GM12891 (cell line): ENCODE results near the gene COPS7A.
A peak's percentile ranks its signal among the peaks of the same experiment; 100 is the strongest.
"Not testable (repeated sequence)": the region's sequence is repeated elsewhere in the genome, so short reads cannot be mapped to it uniquely, and the experiment has no call there.

Source experiments
- DNase-seq: peaks from one replicate; pipeline ENCODE4 v3.0.0; 2011; ENCODE audit warnings: low spot score; ENCODE audit not compliant: insufficient read length
- FAIRE-seq: peaks from 2 replicates; lab custom pipeline; 2011; peaks lifted over from hg19 to GRCh38; lab: Jason Lieb, UNC
- PAX5 ChIP-seq: IDR thresholded peaks from 2 replicates; pipeline ENCODE4 v1.6.1; 2011; ENCODE audit warnings: low read length, moderate library complexity, mild to moderate bottlenecking; ENCODE audit not compliant: insufficient read depth, severe bottlenecking
- POLR2A ChIP-seq: IDR thresholded peaks from 2 replicates; pipeline ENCODE4 v1.6.1; 2011; ENCODE audit warnings: low read depth, low read length, control low read depth
- POLR2AphosphoS5 ChIP-seq: IDR thresholded peaks from 2 replicates; pipeline ENCODE4 v1.6.1; 2011; ENCODE audit warnings: low read depth, low read length, control low read depth
- POU2F2 ChIP-seq: IDR thresholded peaks from 2 replicates; pipeline ENCODE4 v1.6.1; 2011; ENCODE audit warnings: low read depth, mild to moderate bottlenecking, control low read depth, low read length, moderate library complexity
- SPI1 ChIP-seq: IDR thresholded peaks from 2 replicates; pipeline ENCODE4 v1.6.1; 2011; ENCODE audit warnings: low read depth, low read length, control low read depth
- TAF1 ChIP-seq: IDR thresholded peaks from 2 replicates; pipeline ENCODE4 v1.6.1; 2011; ENCODE audit warnings: low read depth, low read length, control low read depth

COPS7A gene

DNA sequence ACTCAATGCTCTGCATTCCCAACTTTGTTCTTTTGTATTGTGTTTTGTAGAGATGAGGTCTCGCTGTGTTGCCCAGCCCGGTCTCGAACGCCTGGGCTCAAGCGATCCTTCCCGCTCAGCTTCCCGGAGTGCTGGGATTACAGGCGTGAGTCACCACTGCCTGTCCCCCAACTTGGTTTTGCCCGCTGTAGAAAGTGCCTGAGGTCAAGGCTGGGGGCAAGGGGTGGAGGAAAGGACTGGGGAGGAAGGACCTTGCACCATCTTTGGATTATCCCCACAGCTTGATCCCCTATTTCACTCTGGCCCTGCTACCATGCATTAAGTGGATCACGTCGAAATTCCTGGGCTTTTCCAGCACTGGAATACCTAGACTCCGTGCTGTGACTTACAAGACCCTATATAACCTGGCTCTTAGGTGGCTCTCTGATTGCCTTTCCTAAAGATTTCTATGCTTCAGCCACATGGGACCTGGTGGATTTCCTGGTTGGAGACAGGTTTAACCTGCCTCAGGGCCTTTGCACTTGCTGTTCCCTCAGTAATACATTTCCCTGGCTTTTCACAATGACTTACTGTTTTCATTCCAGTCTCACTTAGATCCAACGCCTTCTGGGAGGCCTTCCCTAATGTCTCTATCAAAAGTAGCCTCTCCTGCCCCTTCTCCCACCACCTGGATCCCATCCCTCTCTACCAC lies 22.6 kb upstream of the COPS7A start:
- no peak for FAIRE-seq
- TF ChIP-seq POLR2A (no peak), SPI1 (no peak), TAF1 (no peak), POLR2AphosphoS5 (no peak), POU2F2 (no peak), PAX5 (no peak)

DNA sequence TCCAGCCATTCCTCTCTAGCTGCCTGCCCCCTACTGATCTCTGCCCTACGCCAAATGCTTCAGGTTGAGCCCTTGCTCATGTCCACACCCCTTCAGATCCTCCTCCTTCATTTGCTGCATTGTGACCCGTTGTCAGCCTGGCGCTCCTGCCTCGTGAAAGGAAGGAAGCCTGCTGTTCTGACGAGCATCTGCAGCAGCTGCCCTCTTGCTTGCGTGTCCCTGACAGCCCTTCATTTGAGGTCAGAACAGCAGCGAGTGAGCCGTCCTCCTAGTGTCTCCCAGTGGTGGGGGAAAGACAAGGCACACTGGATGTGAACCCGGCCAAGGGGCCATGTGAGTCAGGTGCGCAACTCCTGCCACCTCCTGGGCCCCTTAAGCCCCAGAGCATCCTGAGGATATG lies 20.2 kb upstream of the COPS7A start:
- no peak for FAIRE-seq
- no peak for DNase-seq
- TF ChIP-seq POLR2AphosphoS5 (no peak), POLR2A (no peak), POU2F2 (no peak), SPI1 (no peak)

More for the DNA sequence above, 22.6 kb upstream of the COPS7A start:
- no peak for DNase-seq

DNA sequence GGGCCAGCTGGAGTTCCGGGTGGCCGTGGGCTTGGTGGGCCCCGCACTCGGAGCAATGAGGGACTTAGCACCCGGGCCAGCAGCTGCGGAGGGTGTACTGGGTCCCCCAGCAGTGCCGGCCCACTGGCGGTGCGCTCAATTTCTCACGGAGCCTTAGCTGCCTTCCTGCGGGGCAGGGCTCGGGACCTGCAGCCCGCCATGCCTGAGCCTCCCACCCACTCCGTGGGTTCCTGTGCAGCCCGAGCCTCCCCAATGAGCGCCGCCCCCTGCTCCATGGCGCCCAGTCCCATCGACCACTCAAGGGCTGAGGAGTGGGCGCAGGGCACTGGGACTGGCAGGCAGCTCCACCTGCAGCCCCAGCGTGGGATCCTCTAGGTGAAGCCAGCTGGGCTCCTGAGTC lies 15.5 kb upstream of the COPS7A start:
- DNase-seq, FAIRE-seq: not testable (repeated sequence)

DNA sequence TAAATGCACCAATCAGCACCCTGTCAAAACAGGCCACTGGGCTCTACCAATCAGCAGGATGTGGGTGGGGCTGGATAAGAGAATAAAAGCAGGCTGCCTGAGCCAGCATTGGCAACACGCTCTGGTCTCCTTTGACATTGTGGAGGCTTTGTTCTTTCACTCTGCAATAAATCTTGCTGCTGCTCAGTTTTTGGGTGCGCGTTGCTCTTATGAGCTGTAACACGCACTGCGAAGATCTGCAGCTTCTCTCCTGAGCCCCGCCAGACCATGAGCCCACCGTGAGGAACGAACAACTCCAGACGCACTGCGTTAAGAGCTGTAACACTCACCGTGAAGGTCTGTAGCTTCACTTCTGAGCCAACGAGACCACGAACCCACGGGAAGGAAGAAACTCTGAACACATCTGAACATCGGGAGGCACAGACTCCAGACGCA lies 14.9 kb upstream of the COPS7A start:
- no peak for TF ChIP-seq TAF1
- TF ChIP-seq SPI1 = no peak
- TF ChIP-seq POU2F2 = no peak
- TF ChIP-seq POLR2A = no peak
- TF ChIP-seq POLR2AphosphoS5 = no peak
- TF ChIP-seq PAX5 = no peak
- no peak for FAIRE-seq
- DNase-seq = no peak

DNA sequence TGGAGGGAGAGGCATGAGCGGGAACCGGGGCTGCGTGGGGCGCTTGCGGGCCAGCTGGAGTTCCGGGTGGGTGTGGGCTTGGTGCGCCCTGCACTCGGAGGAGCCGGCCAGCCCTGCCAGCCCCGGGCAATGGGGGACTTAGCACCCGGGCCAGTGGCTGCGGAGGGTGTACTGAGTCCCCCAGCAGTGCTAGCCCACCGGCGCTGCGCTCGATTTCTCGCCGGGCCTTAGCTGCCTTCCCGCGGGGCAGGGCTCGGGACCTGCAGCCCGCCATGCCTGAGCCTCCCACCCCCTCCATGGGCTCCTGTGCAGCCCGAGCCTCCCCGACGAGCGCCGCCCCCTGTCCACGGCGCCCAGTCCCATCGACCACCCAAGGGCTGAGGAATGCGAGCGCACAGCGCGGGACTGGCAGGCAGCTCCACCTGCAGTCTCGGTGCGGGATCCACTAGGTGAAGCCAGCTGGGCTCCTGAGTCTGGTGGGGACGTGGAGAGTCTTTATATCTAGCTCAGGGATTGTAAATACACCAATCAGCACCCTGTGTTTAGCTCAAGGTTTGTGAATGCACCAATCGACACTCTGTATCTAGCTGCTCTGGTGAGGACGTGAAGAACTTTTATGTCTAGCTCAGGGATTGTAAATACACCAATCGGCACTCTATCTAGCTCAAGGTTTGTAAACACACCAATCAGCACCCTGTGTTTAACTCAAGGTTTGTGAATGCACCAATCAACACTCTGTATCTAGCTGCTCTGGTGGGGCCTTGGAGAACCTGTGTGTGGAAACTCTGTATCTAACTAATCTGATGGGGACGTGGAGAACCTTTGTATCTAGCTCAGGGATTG lies 7.6 kb upstream of the COPS7A start:
- FAIRE-seq, DNase-seq: not testable (repeated sequence)

DNA sequence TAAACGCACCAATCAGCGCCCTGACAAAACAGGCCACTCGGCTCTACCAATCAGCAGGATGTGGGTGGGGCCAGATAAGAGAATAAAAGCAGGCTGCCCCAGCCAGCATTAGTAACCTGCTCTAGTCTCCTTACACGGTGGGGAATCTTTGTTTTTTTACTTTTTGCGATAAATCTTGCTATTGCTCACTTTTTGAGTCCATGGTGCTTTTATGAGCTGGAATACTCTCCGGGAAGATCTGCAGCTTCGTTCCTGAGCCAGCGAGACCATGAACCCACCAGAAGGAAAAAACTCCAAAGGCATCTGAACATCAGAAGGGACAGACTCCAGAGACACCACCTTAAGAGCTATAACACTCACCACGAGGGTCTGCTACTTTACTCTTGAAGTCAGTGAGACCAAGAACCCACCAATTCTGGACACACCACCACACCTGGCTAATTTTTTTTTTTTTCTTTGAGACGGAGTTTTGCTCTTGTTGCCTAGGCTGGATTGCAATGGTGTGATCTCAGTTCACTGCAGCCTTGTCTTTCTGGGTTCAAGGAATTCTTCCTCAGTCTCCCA lies 6.9 kb upstream of the COPS7A start:
- TF ChIP-seq POU2F2 (no peak), POLR2A (no peak), PAX5 (no peak), SPI1 (no peak), POLR2AphosphoS5 (no peak), TAF1 (no peak)
- FAIRE-seq (no peak), DNase-seq (no peak)

DNA sequence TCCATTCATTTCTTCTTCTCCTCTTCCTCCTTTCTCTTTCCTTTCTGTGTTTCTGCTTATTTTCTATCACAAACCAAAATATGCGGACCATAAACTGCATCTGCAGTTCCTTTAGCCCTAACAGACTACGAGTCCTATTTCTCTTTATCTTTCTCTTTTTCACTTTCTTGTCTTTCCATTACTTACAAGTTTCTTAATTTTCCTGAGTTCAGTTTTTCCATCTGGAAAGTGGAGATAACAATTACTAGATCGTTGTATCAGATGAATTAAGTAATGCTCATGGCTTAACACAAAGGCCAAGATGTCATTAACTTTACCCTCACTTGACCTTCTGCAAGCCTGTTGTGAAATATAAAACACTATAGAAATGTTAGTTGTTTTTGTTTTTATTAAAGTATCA lies 983 bp upstream of the COPS7A start:
- DNase-seq (no peak), FAIRE-seq (peak; percentile 26)
- TF ChIP-seq SPI1 (no peak), POLR2AphosphoS5 (no peak), TAF1 (no peak), PAX5 (no peak), POU2F2 (no peak), POLR2A (no peak)

DNA sequence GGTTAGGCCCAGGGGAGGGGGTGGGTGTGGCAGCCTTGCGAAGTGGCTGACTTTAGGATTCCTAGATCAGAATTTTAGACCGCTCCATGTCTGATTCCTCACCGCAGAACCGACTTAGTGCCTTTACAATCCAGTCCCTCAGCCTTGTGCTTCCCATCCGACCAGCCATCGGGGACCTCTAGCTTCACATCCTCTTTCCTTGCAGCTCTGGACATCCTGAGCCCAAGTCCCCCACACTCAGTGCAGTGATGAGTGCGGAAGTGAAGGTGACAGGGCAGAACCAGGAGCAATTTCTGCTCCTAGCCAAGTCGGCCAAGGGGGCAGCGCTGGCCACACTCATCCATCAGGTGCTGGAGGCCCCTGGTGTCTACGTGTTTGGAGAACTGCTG lies 557 bp downstream of the COPS7A start:
- DNase-seq (no peak), FAIRE-seq (no peak)
- TF ChIP-seq PAX5 (no peak), POLR2A (no peak; the same call in none of the 2 replicates), SPI1 (peak; percentile 79), POLR2AphosphoS5 (peak; percentile 2; the same call in 1 of the 2 replicates), POU2F2 (no peak), TAF1 (no peak)

DNA sequence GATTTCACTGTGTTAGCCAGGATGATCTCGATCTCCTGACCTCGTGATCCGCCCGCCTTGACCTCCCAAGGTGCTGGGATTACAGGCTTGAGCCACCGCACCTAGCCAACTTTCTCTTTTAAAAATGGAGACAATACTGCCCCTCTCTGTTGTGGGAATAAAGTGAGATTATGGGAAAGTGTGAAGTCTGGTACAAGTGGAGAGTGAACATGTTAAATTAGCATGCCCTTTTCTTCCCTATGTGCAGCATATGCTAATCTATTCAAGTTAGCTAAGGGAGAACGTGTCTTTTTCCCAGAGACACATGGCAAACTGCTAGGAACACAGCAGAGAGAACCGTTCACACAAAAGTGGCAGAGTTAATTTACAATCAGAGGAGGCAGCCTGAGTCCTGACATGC lies 1.5 kb downstream of the COPS7A start:
- FAIRE-seq = peak; percentile 74
- TF ChIP-seq POU2F2 (no peak), POLR2AphosphoS5 (no peak), TAF1 (no peak), POLR2A (no peak), PAX5 (no peak), SPI1 (no peak)
- no peak for DNase-seq
